Measurements from ENCODE around the gene CPEB2.

The CPEB2 gene

DNA sequence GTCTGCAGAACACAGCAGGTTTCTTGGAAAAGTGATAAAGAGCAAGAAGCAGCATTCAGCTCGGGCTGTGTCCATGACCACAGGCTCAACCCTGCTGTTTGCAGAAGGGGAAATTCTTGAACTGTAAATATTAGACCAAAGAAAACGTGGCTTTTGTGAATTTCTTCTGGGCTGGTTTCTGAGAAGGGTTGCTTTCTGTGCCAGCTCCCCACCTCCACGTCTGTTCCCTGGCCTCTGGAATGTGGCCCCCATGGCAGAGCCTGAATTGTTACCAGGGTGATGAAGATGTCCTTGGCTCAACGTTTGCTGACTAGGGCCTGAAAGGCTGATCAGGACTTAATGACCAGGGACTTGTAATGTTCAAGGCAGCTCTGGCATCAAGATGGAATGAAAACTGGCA is 116.0 kb downstream of the CPEB2 start:
- in situ Hi-C loops (cut with HindIII; ENCODE audit: low pct_ligation_motif_present, low sequenced_read_pairs), result no loop called here
- TF ChIP-seq, protein P1, sequence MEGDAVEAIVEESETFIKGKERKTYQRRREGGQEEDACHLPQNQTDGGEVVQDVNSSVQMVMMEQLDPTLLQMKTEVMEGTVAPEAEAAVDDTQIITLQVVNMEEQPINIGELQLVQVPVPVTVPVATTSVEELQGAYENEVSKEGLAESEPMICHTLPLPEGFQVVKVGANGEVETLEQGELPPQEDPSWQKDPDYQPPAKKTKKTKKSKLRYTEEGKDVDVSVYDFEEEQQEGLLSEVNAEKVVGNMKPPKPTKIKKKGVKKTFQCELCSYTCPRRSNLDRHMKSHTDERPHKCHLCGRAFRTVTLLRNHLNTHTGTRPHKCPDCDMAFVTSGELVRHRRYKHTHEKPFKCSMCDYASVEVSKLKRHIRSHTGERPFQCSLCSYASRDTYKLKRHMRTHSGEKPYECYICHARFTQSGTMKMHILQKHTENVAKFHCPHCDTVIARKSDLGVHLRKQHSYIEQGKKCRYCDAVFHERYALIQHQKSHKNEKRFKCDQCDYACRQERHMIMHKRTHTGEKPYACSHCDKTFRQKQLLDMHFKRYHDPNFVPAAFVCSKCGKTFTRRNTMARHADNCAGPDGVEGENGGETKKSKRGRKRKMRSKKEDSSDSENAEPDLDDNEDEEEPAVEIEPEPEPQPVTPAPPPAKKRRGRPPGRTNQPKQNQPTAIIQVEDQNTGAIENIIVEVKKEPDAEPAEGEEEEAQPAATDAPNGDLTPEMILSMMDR (IDR thresholded peaks at IDR 0.05; ENCODE audit: low read depth, low read length, missing control alignments), result no peak
- H3K36me3 ChIP-seq (replicated peaks), result no peaks in the 10 kb centered on the region
- no peak overlapping the region for H3K4me3 ChIP-seq (ENCODE audit: low read depth, low read length)
- no peak overlapping the region for H3K27ac ChIP-seq
- no peaks in the 10 kb centered on the region for H3K27me3 ChIP-seq (replicated peaks)
- DNase-seq, result no peak
